Measurements from ENCODE around the gene FMN2. TPM values are rescaled to one million over a fixed set of nuclear protein-coding genes. Genes with fewer than 3 reads are reported as not detected.
"Not testable (repeated sequence)": the region's sequence is repeated elsewhere in the genome, so short reads cannot be mapped to it uniquely, and the experiment has no call there.

The FMN2 gene
- total RNA-seq, 2 experiments from 2014 or later: not detected

DNA sequence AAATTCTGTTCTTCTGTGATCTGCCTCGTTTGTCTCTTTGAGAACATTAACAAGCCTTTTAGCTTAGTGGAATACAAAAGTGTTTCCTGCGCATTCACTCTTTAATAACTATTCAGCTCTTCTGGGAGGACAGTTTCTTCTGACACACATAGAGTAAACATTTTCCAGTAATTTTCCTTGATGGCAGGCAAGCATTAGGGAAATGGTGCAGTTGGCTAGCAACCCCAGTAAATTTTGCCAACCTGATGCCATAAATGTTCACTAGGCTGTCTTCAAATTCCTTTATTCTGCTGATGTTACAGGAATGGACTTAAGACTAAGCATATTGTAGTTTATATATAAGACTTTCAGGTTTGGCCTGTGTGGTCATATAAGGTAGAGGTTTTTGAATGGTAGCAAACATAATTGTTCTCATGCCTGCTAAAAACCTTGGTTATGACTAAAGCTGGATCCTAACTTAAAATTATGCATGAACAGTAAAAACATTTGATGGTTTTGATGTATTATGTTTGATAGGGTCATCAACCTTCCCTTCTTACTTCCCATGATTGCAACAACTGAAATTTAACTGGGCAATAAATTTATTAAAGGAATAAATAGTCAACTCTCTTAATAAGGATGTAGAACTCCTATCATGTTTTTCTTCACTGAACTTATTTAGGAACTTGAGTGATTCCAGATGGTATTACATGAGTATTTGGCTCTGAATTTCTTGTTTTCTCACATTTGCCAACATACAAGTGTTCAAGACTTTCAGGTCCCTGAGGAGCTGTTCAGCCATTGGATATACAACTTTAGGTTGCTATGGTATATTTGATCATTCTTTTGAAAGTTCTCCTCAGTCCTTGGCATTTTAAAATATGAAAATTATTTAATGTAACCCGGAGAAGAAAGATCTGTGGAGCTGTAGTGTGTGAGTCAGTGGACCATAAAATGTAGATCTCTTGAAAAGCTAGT lies 223.4 kb downstream of the FMN2 start:
- H3K9me3 Mint-ChIP-seq (ENCODE audit: low read depth): peaks cover 18% of the 10 kb centered on the region
- H3K4me1 Mint-ChIP-seq: no peaks in the 10 kb centered on the region
- no peak for DNase-seq
- ATAC-seq: no peak
- H3K27me3 Mint-ChIP-seq: no peaks in the 10 kb centered on the region
- H3K27ac Mint-ChIP-seq: no peak overlapping the region
- CTCF ChIA-PET: no interaction called here
- H3K36me3 Mint-ChIP-seq: no peaks in the 10 kb centered on the region
- no peak overlapping the region for H3K4me3 Mint-ChIP-seq

DNA sequence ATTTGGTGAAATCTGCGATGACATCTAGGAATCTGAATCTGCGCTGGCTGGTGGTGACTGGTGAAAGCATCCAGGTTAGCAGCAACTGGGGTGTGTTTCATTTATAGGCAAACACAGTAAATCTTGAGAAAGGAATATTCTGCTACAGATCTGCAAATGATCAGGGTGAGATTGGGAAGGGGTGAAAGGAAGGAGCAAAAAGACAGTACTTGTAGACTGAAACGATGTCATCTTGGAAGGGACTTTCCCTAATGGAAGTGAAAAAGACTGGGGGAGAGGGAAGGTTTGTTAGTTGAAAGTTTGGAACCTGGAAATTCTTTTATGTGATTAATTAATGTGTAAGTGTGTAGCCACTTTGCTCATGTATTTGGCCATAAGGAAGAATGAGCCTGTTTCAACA lies 228.3 kb downstream of the FMN2 start:
- ATAC-seq (no peak), DNase-seq (no peak)
- Mint-ChIP-seq H3K9me3 (ENCODE audit: low read depth) (peaks cover 30% of the 10 kb centered on the region), H3K36me3 (no peaks in the 10 kb centered on the region), H3K27ac (no peak overlapping the region), H3K4me1 (no peaks in the 10 kb centered on the region), H3K27me3 (no peaks in the 10 kb centered on the region), H3K4me3 (no peak overlapping the region)
- CTCF ChIA-PET: no interaction called here

DNA sequence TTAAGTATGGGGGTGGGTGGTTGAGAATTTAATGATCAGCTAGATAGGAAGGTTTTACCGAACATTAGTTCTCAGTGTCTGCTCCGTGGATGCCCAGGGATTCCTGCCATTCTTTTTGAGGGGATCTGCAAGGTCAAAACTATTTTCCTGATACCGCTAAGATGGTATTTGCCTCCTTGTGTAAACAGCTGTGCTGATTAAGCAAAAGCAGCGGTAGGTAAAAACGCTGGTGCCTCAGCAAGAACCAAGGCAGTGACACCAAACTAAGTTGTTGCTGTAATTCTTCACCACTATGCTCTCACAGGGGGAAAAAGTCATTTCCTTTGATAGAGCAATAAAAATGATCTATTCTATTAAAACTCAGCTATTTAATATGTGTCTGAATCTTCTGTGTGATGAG lies 229.0 kb downstream of the FMN2 start:
- no peak overlapping the region for H3K27ac Mint-ChIP-seq
- H3K9me3 Mint-ChIP-seq (ENCODE audit: low read depth): peaks cover 30% of the 10 kb centered on the region
- H3K4me3 Mint-ChIP-seq: no peak overlapping the region
- no peak for DNase-seq
- CTCF ChIA-PET: no interaction called here
- H3K4me1 Mint-ChIP-seq: no peaks in the 10 kb centered on the region
- no peaks in the 10 kb centered on the region for H3K27me3 Mint-ChIP-seq
- H3K36me3 Mint-ChIP-seq: no peaks in the 10 kb centered on the region
- ATAC-seq: no peak

DNA sequence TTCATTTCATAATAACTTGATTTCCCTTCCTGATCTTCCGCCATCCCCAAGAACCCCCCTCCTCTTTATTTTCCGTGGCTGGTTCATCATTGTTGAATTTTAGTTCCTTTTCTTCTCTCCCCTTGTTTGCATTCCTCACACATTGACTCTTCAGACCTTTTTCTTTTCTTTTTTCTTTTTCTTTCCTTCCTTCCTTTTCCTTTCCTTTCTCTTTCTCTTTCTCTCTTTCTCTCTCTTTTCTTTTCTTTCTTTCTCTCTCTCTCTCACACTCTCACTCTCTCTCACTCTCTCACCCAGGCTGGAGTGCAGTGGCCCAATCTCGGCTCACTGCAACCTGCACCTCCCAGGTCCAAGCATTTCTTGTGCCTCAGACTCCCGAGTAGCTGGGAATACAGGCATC lies 231.3 kb downstream of the FMN2 start:
- H3K27ac Mint-ChIP-seq: no peak overlapping the region
- ATAC-seq (no peak), DNase-seq (no peak)
- no peak overlapping the region for H3K4me3 Mint-ChIP-seq
- no peaks in the 10 kb centered on the region for H3K4me1 Mint-ChIP-seq
- peaks cover 24% of the 10 kb centered on the region for H3K9me3 Mint-ChIP-seq (ENCODE audit: low read depth)
- CTCF ChIA-PET: no interaction called here
- no peaks in the 10 kb centered on the region for H3K27me3 Mint-ChIP-seq
- no peaks in the 10 kb centered on the region for H3K36me3 Mint-ChIP-seq

DNA sequence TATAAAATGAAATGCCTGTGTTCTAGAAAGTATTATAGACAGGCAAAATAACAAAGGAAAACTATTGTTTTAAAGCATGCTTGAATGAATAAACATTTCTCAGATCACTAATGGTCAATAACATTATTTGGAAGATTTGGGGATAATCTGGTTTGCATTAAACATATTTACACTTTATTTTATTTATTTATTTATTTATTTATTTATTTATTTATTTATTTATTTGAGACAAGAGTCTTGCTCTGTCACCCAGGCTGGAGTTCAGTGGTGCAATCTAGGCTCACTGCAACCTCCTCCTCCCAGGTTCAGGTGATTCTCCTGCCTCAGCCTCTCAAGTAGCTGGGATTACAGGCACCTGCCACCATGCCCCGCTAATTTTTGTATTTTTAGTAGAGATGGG lies 236.7 kb downstream of the FMN2 start:
- H3K4me3 Mint-ChIP-seq; ATAC-seq; DNase-seq; CTCF ChIA-PET; H3K4me1 Mint-ChIP-seq; H3K27ac Mint-ChIP-seq; H3K36me3 Mint-ChIP-seq; H3K27me3 Mint-ChIP-seq; H3K9me3 Mint-ChIP-seq (ENCODE audit: low read depth): not testable (repeated sequence)

DNA sequence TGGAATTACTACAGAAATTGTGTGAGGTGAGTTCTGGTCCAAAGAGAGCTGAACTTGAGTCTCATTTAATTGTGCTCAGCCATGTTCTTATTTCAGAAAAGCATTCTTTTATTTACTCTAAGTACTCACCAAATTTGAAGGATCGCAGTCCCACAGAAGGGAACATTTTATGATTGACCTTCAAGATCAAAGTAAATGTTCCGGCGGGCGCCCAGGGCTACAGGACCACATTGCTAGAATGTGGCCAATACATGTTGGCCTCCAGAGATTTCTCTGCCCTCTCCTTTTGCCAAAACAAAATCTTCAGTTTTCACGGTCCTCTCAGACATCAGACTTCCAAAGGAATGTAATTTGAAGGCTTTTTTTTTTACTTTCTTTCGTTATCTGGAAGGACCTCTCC lies 237.8 kb downstream of the FMN2 start:
- no peak overlapping the region for H3K27ac Mint-ChIP-seq
- DNase-seq (no peak), ATAC-seq (no peak)
- no peaks in the 10 kb centered on the region for H3K4me1 Mint-ChIP-seq
- H3K27me3 Mint-ChIP-seq: no peaks in the 10 kb centered on the region
- H3K9me3 Mint-ChIP-seq (ENCODE audit: low read depth): peaks cover 3% of the 10 kb centered on the region
- H3K4me3 Mint-ChIP-seq: no peak overlapping the region
- CTCF ChIA-PET: no interaction called here
- H3K36me3 Mint-ChIP-seq: no peaks in the 10 kb centered on the region

DNA sequence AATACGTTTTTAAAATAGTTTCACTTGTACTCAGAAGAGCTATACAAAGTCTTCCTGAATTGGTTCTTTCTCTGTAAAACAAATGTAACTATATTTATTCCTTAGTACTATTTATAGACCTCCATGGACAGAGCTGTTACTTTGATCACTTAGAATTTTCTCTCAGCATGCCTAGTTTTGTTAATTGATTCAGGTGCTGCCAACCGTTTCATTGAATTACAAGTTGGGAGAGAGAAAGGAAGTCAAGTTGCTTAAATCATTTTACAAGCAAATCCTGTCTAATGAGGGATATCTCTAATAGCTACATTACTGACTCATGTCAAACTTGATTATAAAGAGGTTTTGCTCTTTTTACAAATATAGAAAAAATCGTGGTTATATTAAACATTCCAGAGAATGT lies 241.0 kb downstream of the FMN2 start:
- ATAC-seq (no peak), DNase-seq (no peak)
- CTCF ChIA-PET: no interaction called here
- no peak overlapping the region for H3K27ac Mint-ChIP-seq
- no peaks in the 10 kb centered on the region for H3K36me3 Mint-ChIP-seq
- H3K4me3 Mint-ChIP-seq: no peak overlapping the region
- no peaks in the 10 kb centered on the region for H3K4me1 Mint-ChIP-seq
- peaks cover 2% of the 10 kb centered on the region for H3K9me3 Mint-ChIP-seq (ENCODE audit: low read depth)
- no peaks in the 10 kb centered on the region for H3K27me3 Mint-ChIP-seq

DNA sequence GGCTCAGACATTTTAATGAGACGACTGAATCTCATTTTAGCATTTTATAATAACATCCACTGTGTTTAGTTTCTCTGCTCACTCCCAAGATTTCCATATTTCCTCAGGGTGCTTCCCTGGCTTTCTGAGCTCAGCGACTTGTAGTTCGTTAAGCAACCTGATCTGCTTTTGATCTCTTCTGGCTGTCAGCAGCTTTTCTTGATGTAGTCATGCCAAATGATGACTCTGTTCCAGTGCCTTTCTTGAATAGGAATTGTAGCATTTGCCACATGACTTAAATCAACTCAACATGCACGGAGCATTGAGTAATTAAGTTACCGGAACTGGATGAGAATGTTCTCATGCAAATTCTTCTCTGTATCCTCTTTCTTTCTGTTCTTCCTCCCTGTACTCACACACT lies 246.1 kb downstream of the FMN2 start:
- Mint-ChIP-seq H3K27me3 (no peaks in the 10 kb centered on the region), H3K4me1 (no peaks in the 10 kb centered on the region), H3K9me3 (ENCODE audit: low read depth) (peaks cover 2% of the 10 kb centered on the region), H3K4me3 (no peak overlapping the region), H3K27ac (no peak overlapping the region), H3K36me3 (no peaks in the 10 kb centered on the region)
- ATAC-seq (no peak), DNase-seq (no peak)
- CTCF ChIA-PET: no interaction called here

DNA sequence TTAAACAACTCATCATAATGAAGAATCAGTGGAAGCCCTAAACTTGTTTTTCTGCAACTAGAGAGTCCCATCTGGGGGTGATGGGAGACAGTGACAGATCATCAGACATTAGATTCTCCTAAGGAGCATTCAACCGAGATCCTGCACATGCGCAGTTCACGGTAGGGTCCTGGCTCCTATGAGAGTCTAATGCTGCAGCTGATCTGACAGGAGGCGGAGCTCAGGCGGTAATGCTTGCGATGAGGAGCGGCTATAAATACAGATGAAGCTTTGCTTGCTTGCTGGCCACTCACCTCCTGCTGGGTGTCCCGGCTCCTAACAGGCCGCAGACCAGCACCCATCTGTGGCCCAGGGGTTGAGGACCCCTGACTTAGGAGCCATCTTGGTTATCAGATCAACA lies 247.2 kb downstream of the FMN2 start:
- Mint-ChIP-seq H3K4me3 (no peak overlapping the region), H3K27ac (no peak overlapping the region), H3K9me3 (ENCODE audit: low read depth) (peaks cover 4% of the 10 kb centered on the region), H3K36me3 (no peaks in the 10 kb centered on the region), H3K27me3 (no peaks in the 10 kb centered on the region), H3K4me1 (no peaks in the 10 kb centered on the region)
- ATAC-seq (no peak), DNase-seq (no peak)
- CTCF ChIA-PET: no interaction called here

DNA sequence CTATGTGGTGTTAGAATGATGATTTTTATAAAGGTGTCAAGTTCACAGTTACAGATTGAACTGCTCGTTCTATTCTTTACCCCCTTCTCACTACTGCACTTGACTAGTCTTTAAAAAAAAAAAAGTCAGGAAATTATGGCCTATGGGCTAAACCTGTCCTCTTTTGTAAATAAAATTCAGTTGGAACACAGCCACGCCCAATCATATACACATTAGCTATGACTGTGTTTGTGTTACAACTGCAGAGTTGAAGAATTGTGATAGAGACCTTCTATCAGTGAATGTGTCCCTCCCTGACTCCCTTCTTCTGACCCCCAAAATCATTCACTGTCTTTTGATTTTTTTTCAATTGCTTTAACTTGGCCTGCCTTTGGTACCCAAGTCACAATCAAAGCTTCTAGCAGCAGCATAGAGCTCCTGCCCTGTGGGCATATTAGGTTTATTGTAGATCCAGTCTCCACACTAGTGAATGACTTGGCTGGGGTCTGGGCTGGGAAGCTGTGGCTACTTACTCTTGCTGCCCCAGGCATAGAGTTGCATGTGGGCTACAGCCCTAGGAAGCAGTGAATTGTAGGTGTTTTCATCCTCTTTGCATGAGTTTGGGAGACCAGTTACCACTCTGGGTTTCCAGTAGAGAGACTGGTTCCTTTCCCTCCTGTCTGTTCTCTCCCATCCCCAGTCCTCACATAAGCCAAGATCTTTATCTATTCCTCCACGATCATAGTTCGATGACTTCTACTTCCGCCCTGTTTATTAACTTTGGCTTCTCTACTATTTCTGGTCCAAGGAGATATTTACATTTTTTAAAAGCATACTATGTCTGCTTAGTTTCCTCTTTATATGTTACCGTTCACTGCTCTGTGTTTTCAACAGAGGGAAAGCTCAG lies 249.9 kb downstream of the FMN2 start:
- Mint-ChIP-seq H3K4me3 (no peak overlapping the region), H3K36me3 (no peaks in the 10 kb centered on the region), H3K27me3 (no peaks in the 10 kb centered on the region), H3K4me1 (no peaks in the 10 kb centered on the region), H3K27ac (no peak overlapping the region), H3K9me3 (ENCODE audit: low read depth) (peaks cover 2% of the 10 kb centered on the region)
- CTCF ChIA-PET: no interaction called here
- no peak for ATAC-seq
- no peak for DNase-seq

DNA sequence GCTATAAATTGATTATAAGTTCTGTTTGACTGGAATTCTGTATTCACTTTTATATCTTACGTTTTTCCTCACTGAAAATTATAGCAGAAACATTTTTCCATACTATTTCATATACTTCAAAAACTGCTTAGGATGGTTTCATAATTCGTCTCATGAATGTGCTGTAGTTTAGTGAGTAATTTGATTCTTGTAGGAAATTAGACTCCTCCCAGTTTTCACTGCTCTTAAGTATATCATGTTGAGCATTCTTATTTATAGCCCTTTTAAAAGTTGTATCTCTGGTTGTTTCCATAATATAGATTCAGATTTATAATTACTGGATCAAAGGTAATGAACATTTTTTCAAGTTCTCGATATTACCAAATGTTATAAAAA lies 250.6 kb downstream of the FMN2 start:
- no peak for ATAC-seq
- H3K4me3 Mint-ChIP-seq: no peak overlapping the region
- H3K4me1 Mint-ChIP-seq: no peaks in the 10 kb centered on the region
- H3K36me3 Mint-ChIP-seq: no peaks in the 10 kb centered on the region
- H3K9me3 Mint-ChIP-seq (ENCODE audit: low read depth): peaks cover 2% of the 10 kb centered on the region
- CTCF ChIA-PET: no interaction called here
- H3K27me3 Mint-ChIP-seq: no peaks in the 10 kb centered on the region
- no peak overlapping the region for H3K27ac Mint-ChIP-seq
- DNase-seq: no peak

DNA sequence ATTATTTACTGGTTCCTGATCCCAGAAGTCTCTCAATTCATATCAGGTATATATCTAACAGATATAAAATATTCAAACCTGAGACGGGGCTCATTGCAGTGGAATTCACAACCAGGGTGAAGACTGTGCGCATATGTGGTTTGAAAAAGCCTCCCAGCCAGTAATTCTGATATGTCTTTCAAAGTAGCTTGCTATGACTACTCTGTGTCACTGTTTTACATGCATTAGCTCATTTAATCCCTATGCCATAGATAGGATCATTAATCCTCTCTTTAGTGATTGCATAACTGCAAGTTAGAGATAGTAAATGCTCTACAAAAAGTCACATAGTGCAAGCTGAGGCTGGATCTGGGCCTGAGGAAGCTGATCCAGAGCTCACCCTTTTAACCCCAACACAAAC lies 251.4 kb downstream of the FMN2 start:
- no peaks in the 10 kb centered on the region for H3K4me1 Mint-ChIP-seq
- ATAC-seq (no peak), DNase-seq (no peak)
- no peaks in the 10 kb centered on the region for H3K27me3 Mint-ChIP-seq
- H3K27ac Mint-ChIP-seq: no peak overlapping the region
- H3K9me3 Mint-ChIP-seq (ENCODE audit: low read depth): peaks cover 5% of the 10 kb centered on the region
- no peaks in the 10 kb centered on the region for H3K36me3 Mint-ChIP-seq
- CTCF ChIA-PET: no interaction called here
- H3K4me3 Mint-ChIP-seq: no peak overlapping the region

DNA sequence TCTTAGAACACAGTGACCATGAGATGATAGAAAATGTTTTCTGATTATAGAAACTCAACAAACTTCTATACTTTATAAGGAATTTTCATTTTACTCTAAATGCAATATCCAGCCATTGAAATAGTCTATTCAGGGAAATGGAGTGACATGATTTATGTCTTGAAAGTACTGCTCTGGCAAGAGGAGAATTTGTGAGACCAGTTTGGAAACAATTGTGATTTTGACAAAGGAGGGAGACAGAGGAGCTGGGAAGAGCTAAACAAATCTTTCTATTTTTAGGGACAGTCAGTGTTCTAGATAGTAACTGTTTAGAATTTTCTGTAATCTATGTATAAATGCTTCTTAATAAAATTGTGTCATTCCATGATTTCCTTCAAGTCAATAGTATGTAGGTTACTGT lies 252.3 kb downstream of the FMN2 start:
- CTCF ChIA-PET: no interaction called here
- Mint-ChIP-seq H3K27ac (no peak overlapping the region), H3K36me3 (no peaks in the 10 kb centered on the region), H3K27me3 (no peaks in the 10 kb centered on the region), H3K4me1 (no peaks in the 10 kb centered on the region), H3K9me3 (ENCODE audit: low read depth) (peaks cover 5% of the 10 kb centered on the region), H3K4me3 (no peak overlapping the region)
- ATAC-seq (no peak), DNase-seq (no peak)

DNA sequence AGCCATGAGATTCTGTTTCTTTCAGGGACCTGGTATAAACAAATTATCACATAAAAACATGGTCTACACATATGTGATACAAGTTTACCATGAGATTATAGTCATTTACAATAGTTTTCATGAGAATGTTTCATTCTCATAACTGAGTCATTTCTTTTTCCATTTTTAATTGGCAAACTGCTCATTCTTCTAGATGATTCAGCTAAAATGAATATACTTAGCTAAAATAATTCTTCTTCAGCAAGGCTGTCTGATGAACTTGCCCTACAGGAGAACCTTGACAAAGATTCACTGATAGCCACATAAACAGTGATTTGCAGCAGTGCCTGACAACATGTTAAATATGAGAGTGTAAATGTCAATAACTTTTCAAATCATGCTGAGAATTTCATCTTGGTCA lies 253.2 kb downstream of the FMN2 start:
- ATAC-seq (no peak), DNase-seq (no peak)
- Mint-ChIP-seq H3K9me3 (ENCODE audit: low read depth) (peaks cover 9% of the 10 kb centered on the region), H3K4me3 (no peak overlapping the region), H3K4me1 (no peaks in the 10 kb centered on the region), H3K36me3 (no peaks in the 10 kb centered on the region), H3K27ac (no peak overlapping the region), H3K27me3 (no peaks in the 10 kb centered on the region)
- CTCF ChIA-PET: no interaction called here

Measured in activated CD8-positive, alpha-beta memory T cell treated with anti-CD3 and anti-CD28 coated beads, Interleukin-2, amount 10 ng/mL, durations not matched to agents 7 days and 5 days (primary cell).